ENCODE data around the gene WDR33. TPM values are rescaled to one million over a fixed set of nuclear protein-coding genes. Genes with fewer than 3 reads are reported as not detected.

Gene WDR33
- total and polyA plus RNA-seq, 2 of the 13 experiments (the other 11 are each of a cell fraction or from before 2014, with no cell fraction given), result 54.9 to 78.2 TPM

DNA sequence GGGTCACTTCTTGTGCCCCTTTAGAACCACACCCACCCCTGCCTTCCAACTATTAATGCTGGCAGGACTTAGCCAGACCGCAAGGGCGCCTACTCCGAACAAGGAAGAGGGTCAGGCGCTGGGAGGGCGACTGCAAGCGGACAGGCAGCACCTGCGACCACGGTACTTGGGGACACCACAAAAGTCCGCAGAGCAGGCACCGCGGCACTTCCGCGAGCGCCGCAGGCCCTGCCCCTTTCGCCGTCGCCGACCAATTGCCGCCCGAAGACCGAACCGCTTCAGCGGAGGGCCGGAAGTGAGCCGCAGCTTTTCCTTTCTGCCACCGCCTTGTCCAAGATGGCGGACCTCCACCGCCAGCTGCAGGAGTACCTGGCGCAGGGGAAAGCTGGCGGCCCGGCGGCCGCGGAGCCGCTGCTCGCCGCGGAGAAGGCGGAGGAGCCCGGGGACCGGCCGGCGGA lies 109.7 kb downstream of the WDR33 start, which contains the start of gene SFT2D3 (continued):
- TF ChIP-seq ZNF335 (CRISPR knock-in tag; IDR thresholded peaks at IDR 0.05), result 0 out of 2 replicates have a peak, but pooled peaks have one; percentile 70
- no peak for TF ChIP-seq TCF12 (IDR thresholded peaks at IDR 0.05)
- TF ChIP-seq TCF12 (CRISPR knock-in tag; IDR thresholded peaks at IDR 0.05), result no peak; the same call in 1 of the 2 replicates
- TF ChIP-seq SP4 (CRISPR knock-in tag; IDR thresholded peaks at IDR 0.05), result peak; percentile 54; the same call in 1 of the 2 replicates
- peak; percentile 49 for TF ChIP-seq ETV6 (CRISPR knock-in tag; conservative IDR thresholded peaks at IDR 0.05)
- peak; percentile 70 for TF ChIP-seq MED1 (CRISPR knock-in tag; IDR thresholded peaks at IDR 0.05)
- 0 out of 2 replicates have a peak, but pooled peaks have one; percentile 21 for TF ChIP-seq ZNF607 (CRISPR knock-in tag; IDR thresholded peaks at IDR 0.05; ENCODE audit: borderline replicate concordance)
- TF ChIP-seq, protein P1, sequence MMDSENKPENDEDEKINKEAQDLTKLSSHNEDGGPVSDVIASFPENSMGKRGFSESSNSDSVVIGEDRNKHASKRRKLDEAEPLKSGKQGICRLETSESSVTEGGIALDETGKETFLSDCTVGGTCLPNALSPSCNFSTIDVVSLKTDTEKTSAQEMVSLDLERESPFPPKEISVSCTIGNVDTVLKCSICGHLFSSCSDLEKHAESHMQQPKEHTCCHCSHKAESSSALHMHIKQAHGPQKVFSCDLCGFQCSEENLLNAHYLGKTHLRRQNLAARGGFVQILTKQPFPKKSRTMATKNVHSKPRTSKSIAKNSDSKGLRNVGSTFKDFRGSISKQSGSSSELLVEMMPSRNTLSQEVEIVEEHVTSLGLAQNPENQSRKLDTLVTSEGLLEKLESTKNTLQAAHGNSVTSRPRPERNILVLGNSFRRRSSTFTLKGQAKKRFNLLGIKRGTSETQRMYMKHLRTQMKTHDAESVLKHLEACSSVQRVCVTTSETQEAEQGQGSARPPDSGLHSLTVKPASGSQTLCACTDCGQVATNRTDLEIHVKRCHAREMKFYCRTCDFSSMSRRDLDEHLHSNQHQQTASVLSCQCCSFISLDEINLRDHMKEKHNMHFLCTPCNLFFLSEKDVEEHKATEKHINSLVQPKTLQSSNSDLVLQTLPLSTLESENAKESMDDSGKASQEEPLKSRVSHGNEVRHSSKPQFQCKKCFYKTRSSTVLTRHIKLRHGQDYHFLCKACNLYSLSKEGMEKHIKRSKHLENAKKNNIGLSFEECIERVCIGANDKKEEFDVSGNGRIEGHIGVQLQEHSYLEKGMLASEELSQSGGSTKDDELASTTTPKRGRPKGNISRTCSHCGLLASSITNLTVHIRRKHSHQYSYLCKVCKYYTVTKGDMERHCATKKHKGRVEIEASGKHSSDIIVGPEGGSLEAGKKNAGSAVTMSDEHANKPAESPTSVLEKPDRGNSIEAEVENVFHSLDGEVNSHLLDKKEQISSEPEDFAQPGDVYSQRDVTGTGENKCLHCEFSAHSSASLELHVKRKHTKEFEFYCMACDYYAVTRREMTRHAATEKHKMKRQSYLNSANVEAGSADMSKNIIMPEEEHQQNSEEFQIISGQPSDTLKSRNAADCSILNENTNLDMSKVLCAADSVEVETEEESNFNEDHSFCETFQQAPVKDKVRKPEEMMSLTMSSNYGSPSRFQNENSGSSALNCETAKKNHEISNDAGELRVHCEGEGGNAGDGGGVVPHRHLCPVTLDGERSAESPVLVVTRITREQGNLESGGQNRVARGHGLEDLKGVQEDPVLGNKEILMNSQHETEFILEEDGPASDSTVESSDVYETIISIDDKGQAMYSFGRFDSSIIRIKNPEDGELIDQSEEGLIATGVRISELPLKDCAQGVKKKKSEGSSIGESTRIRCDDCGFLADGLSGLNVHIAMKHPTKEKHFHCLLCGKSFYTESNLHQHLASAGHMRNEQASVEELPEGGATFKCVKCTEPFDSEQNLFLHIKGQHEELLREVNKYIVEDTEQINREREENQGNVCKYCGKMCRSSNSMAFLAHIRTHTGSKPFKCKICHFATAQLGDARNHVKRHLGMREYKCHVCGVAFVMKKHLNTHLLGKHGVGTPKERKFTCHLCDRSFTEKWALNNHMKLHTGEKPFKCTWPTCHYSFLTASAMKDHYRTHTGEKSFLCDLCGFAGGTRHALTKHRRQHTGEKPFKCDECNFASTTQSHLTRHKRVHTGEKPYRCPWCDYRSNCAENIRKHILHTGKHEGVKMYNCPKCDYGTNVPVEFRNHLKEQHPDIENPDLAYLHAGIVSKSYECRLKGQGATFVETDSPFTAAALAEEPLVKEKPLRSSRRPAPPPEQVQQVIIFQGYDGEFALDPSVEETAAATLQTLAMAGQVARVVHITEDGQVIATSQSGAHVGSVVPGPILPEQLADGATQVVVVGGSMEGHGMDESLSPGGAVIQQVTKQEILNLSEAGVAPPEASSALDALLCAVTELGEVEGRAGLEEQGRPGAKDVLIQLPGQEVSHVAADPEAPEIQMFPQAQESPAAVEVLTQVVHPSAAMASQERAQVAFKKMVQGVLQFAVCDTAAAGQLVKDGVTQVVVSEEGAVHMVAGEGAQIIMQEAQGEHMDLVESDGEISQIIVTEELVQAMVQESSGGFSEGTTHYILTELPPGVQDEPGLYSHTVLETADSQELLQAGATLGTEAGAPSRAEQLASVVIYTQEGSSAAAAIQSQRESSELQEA (CRISPR knock-in tag; IDR thresholded peaks at IDR 0.05; ENCODE audit: not compliant biosample characterization), result peak; percentile 6
- TF ChIP-seq ZNF883 (CRISPR knock-in tag; IDR thresholded peaks at IDR 0.05; ENCODE audit: not compliant biosample characterization), result no peak
- peak; percentile 31; the same call in 1 of the 2 replicates for TF ChIP-seq STAG1 (CRISPR knock-in tag; IDR thresholded peaks at IDR 0.05)
- peak; percentile 91 for TF ChIP-seq IRF2 (CRISPR knock-in tag; IDR thresholded peaks at IDR 0.05)
- TF ChIP-seq KLF6 (CRISPR knock-in tag; IDR thresholded peaks at IDR 0.05), result peak; percentile 62; the same call in 1 of the 2 replicates
- 0 out of 2 replicates have a peak, but pooled peaks have one; percentile 44 for TF ChIP-seq KDM6A (CRISPR knock-in tag; IDR thresholded peaks at IDR 0.05; ENCODE audit: low read depth)
- TF ChIP-seq MTF2 (CRISPR knock-in tag; IDR thresholded peaks at IDR 0.05; ENCODE audit: borderline replicate concordance), result peak; percentile 82; the same call in 1 of the 2 replicates
- peak; percentile 82; the same call in 1 of the 2 replicates for TF ChIP-seq ZNF160 (CRISPR knock-in tag; IDR thresholded peaks at IDR 0.05)
- TF ChIP-seq ZNF761 (CRISPR knock-in tag; conservative IDR thresholded peaks at IDR 0.05), result peak; percentile 85; the same call in 1 of the 2 replicates
- TF ChIP-seq KDM1A (CRISPR knock-in tag; IDR thresholded peaks at IDR 0.05), result 0 out of 2 replicates have a peak, but pooled peaks have one; percentile 23
- TF ChIP-seq, protein P2, sequence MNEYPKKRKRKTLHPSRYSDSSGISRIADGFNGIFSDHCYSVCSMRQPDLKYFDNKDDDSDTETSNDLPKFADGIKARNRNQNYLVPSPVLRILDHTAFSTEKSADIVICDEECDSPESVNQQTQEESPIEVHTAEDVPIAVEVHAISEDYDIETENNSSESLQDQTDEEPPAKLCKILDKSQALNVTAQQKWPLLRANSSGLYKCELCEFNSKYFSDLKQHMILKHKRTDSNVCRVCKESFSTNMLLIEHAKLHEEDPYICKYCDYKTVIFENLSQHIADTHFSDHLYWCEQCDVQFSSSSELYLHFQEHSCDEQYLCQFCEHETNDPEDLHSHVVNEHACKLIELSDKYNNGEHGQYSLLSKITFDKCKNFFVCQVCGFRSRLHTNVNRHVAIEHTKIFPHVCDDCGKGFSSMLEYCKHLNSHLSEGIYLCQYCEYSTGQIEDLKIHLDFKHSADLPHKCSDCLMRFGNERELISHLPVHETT (CRISPR knock-in tag; conservative IDR thresholded peaks at IDR 0.05), result 0 out of 2 replicates have a peak, but pooled peaks have one; percentile 83
- TF ChIP-seq ZNF572 (CRISPR knock-in tag; IDR thresholded peaks at IDR 0.05), result 0 out of 2 replicates have a peak, but pooled peaks have one; percentile 48
- TF ChIP-seq ZNF441 (CRISPR knock-in tag; IDR thresholded peaks at IDR 0.05; ENCODE audit: borderline replicate concordance), result peak; percentile 98
- peak; percentile 84 for TF ChIP-seq ZNF543 (CRISPR knock-in tag; IDR thresholded peaks at IDR 0.05)
- TF ChIP-seq GABPB1 (CRISPR knock-in tag; IDR thresholded peaks at IDR 0.05), result peak; percentile 96
